LHCN-M2 (cell line): Measurements from ENCODE around the gene QRICH1. TPM values are rescaled to one million over a fixed set of nuclear protein-coding genes. Genes with fewer than 3 reads are reported as not detected.

Experiments used
- DNase-seq: peaks from one replicate; pipeline ENCODE4 v3.0.0-alpha.2; 2012; ENCODE audit warnings: low read depth
- total RNA-seq: library from RNA; depleted of rRNA; stranded (reverse); fragments of >200 nt; gene quantifications from 2 replicates; pipeline ENCODE4 v1.2.3, GENCODE V29; 2014

QRICH1 gene
- total RNA-seq, 1 experiment from 2014 or later: 83.8 TPM

DNA sequence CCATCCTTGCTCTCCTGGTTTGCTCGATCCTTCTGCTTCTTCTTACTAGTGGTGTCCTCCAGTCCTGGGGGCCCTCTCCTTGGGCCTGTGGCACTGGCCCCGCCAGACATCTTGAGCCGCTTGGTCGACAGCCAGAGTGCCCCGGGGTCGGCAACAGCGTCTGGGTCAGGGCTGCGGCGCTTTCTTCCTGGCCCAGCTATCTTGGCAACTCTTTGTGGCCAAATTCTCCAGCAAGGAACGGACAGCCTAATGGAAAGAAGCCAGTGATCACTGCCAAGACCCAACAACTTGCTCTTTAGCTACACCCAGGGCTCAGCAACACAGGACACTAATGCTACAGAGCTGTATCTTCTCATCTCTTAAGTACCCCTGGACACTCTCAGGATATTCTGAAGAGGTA is 25.2 kb upstream of the QRICH1 start:
- no peak for DNase-seq

DNA sequence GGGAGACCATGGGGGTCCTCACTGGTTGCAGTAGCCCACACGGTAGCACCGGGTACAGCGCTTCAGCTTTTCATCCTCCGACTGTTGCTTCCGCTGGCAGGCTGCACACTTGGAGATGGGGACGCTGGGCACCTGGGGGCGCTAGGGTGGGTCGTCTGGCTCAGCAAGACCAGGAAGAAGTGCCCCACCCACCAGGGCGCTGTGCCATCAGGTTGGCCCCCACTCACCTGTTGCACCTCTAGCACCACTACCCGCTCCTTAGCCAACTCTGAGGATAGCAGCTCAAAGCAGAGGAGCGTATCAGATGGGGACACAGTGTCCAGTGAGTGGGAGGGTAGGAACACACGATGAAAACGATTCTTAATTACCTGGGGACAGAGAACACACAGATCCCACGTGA is 18.4 kb upstream of the QRICH1 start:
- no peak for DNase-seq

DNA sequence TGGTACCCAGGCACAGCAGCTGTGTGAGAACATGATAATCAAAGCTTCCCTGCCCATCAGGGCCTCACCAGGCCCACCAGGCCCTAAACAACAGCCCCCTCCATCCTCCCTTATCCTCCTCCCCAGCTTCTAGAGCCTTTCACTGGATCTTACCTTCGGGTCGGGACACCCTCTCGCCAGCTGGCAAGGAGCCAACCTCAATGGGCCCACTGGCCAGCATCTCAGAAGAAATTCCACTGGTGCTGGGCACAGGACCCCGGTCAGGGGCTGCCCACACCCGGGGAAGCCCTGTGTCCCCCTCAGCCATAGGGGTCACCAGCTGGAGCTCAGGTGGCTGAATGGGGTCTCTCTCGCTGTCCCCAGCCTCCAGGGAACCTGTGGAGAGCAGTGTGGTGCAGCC is 17.5 kb upstream of the QRICH1 start:
- no peak for DNase-seq

DNA sequence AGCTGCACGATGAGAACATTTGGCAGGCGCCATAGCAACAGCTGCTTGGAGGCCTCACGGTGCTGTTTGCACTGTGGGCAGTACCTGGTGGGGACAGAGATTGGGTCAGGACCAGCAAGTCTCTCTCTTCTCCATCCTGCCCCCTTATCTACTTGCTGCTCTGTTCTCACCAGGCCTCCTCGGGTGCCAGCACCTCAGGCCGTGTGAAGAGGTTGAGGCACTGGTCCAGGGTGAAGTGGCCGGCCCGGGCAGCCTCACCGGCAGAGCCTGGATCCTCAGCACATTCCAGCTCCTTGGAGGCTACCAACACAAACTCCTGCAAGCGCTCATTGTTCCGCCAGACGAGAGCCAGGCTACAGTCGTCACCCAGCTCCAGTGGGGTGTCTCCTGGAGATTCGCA is 16.9 kb upstream of the QRICH1 start:
- no peak for DNase-seq

DNA sequence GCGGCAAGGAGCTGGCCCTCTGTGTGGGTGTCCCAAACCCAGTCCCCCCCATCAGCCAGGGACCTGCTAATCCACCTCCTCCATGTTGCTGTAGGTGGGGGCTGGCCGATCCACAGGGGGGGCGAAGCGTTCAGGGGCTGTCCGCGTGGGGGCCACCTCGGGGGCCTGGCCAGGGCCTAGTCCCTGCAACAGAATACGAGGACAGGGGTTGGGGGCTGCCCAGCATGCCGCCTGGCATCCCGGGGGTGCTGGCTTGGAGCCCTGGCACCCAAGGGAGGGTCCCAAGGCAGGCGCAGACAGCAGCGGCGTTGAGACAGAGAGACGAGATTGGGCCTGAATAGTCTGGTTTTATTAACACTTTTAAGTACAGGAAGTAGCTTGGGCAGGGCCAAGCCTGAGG is 14.5 kb upstream of the QRICH1 start:
- no peak for DNase-seq

DNA sequence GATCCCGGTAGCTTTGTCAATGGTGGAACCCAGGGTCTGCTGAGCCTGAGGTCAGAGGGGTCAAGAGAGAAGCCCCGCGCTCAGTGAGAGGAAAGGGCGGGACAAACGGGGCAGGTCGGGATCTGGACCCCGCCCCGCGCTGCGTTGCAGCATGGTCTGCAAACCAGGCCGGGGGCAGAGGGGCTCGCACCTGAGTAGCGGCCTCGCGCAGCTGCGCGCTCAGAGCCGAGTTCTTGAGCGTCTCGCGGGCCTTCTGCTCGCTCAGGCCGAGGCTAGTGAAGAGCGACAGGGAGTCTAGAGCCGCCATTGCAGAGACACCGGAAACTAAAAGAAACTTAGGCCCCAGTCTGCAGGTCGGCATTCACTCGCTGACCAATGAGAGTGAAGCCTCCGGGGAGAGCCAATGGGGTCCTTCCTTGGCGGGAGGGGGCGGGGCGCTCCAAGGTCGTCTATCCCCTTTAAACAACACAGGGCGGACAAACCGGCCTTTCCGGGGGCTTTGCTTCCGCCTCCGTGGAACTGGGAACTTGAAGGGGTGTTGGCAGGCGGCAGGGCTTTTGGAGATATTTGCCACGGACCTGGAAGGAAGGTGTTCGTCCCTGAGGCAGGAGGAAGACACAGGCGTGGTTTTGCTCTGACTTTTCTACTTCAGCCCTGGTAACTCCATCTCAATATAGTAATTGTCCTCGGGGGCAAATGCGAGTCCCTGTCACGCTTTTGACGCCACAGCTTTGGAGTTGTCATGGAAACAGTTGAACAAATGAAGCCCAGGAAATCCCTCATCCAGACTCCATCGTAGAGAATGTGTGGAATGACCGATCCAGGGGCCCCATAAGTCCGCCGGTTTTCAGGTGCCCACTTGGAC is 10.8 kb upstream of the QRICH1 start, which contains the start of gene QARS1:
TSS of gene QARS1 (minus strand) at position 331 of the 865 bp plus-strand sequence. CDS start at position 307, 24 bp downstream.
- peak; percentile 91 for DNase-seq

DNA sequence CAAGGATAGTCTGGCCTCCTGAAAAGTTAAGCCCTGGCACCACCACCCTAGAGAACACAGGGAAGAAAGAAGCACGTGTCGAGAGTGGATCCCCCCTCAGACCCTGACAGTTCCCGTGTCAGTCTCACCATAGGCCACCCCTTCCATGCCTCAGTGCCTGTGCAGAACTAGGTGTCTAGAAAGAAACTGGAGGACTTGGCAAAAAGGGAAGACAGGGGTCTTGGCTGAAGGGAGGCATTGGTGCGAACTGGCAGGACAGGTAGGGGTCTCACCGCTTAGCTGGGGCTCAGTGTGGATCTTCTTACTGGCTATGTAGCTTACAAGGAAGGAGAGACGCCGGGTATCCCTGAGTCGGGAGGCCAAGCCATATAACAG is 10.2 kb upstream of the QRICH1 start:
- DNase-seq: no peak

DNA sequence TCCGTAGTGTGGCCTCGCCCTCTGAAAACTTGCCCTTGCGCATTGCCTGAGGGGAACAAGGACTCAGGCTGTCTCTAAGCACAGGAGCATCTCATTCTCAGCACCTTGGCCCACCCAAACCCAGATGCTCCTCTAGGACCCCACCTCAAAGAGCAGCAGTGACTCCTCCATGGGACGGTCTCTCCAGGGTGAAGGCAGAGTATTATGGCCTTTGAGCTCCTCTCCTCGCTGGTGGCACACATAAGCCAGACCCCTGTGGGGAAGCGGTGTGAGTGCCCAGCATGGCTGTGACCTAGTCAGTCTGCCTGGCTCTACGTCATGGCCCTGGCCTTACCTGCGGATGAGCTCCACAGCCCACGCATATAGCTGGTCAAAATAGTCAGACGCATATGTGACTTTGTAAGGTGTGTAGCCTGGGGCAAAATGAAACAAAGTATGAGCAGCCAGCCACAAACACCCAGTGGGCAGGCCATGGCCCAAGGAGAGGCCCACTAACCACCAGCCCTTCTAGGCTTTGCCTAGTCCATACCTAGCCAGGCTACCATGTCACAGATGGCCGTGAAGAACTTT is 6.3 kb upstream of the QRICH1 start:
- DNase-seq: no peak

DNA sequence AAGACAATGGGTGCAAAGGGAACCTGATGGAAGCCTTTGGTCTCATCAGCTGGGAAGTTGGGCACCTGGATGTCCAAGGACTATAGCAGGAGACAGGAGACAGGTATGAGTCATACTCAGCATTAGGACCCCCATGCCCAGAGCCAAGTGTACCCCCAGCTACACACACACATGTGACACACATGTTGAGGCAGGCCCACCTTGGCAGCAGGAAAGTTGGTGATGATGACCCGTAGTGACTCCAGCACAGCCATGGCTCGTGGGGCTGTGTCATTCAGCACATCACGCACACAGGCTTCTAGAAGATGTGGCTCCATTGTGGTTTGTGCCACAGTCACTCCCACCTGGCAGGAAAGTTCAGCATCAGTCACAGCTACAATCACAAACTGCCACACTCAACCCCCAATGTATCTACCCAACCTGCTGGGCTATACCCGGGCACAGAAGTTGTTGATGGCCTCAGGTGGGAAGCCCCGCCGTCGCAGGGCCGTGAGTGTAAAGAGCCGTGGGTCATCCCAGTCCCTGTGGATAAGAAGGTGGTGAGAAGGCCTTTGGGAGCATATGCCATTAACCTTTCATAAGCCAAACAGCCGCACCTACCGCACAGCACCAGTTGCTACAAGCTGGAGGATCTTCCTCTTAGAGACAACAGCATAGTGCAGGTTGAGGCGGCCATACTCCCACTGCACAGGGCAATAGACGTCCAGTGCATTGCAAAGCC is 5.2 kb upstream of the QRICH1 start:
- no peak for DNase-seq

DNA sequence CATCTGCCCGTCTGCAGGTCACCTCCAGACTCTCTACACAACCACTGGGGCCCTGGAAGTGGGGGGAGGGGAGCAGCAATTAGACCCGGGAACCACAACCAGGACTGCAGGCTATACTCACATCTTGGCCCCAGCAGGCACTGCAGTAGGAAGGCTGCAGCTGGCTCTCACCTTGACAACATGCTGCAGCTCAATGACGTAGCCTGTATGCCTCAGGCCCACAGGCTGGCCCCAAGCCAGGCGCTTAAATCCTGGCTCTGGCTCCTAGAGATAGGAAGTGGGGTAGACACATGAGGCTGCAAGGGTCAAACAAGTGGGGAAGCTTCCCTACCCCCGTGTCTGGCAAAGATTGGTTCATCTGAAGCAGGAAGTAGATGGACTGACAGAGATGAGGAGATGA is 4.6 kb upstream of the QRICH1 start:
- DNase-seq: no peak

DNA sequence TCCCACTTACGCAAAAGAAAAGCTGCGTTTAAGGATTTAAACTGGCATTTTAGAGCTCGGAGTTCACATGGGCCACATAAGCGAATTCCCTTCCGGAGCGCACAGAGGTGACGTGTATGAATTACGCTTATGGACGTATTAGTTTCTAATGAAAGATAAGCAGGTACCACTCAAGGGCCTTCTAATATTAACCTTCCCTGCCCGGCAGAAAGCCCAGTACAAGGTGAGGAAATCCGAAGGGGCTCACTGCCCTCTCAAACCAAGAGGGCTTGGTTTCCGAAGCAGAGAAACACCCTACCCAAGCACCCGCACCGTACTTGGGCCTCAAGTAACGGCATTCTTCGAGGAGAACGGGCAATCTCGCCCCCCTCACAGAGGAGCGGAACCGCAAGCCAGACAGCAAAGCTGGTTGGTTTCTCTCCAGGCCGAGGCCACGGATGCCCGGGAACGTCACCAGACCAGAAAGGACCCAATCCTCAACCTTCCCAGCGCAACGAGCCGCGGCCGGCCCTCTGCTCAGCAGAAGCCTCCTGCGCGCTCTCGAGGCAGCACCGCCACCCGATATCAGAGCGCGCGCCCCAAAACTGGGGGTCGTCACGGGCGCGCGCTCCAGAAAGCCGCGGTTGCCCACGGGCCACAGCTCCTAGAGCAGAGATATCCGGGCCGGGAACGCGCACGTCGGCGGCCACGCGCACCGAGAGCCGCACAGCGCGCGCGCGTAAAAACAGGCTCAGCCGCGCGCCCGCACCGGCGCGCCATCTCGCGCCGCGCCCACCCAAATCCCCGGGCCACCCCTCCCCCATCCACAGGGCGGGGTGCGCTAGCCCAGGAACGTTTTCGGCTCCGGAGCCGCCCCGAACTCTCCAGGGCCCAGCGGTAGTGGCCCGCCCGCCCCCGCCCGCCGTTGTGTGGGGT is 676 bp downstream of the QRICH1 start:
- peak; percentile 77 for DNase-seq

DNA sequence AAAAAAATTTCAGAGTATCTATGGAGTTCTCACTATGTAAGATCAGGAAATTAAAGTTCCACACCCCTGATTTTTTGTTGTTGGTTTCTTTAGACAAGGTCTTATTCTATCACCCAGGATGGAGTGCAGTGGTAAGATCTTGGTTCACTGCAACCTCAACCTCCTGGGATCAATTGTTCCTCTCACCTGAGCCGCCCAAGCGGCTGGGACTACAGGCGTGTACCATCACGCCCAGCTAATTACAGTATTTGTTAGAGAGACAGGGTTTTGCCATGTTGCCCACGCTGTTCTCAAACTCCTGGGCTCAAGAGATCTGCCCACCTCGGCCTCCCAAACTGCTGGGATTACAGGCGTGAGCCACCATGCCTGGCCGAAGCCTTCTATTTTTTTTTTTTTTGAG is 12.4 kb downstream of the QRICH1 start:
- DNase-seq: no peak

DNA sequence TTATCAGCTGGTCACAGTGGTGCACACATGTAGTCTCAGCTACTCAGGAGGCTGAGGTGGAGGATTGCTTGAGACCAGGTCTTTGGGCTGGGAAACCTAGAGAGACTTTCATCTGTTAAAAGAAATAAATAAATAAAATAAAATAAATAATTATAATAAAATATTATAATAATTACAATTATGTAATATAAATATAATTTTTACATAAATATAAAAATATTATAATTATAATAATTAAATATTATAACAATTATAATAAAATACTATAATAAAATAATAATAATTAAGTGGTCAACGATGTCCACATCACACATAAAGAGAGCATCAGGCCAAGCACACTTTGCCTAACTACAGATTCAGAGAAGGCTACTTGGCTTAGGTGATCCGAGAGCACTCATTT is 14.6 kb downstream of the QRICH1 start:
- DNase-seq: no peak

DNA sequence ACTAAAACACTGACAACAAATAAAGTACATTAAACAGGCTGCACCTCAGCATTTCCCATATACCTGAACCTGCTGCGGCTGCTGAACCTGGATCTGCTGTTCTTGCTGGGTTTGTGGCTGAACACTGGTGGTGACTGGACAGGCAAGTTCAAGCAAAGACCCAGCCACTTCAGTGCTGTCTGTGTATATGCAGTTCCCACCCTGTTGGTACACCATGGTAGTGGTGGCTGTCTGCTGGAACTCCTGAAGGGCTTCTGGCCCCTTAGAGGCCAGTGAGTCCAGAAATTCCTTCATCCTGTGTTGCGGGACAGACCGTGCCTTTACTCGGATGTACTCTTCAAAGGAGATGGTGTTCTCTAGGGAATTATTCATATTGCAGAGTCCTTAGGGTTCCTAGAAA is 17.2 kb downstream of the QRICH1 start:
- DNase-seq: no peak

DNA sequence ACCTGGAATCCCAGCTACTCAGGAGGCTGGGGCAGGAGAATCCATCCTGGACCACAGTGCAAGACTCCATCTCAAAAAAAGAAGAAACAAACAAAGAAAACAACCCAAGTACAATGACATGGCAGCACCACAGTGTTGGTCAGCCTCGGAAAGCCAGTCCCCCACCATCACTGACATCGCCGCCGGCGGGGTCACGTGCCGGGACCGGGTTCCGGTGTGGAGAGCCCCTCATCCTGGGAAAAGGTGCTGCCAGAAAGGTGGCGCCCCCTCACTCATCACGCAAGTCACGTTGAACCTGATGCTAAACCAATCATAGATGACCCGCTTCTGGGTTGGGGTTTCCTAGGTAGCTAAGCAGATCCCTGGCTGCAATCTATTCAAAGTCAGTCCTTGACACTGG is 17.8 kb downstream of the QRICH1 start:
- no peak for DNase-seq

DNA sequence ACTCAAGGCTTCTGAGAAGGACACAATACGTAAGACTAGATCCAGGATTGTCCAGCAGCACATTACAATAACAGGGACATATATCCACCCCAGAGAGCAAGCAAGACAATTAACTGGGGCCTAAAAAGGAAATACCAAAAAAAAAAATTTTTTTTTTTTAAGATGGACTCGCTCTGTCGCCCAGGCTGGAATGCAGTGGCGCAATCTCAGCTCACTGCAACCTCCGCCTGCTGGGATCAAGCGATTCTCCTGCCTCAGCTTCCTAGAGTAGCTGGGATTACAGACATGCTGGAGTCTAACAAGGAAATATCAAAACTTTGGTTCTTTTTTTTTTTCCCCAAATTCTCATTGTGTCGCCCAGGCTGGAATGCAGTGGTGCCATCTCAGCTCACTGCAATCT is 35.9 kb downstream of the QRICH1 start:
- DNase-seq: no peak

DNA sequence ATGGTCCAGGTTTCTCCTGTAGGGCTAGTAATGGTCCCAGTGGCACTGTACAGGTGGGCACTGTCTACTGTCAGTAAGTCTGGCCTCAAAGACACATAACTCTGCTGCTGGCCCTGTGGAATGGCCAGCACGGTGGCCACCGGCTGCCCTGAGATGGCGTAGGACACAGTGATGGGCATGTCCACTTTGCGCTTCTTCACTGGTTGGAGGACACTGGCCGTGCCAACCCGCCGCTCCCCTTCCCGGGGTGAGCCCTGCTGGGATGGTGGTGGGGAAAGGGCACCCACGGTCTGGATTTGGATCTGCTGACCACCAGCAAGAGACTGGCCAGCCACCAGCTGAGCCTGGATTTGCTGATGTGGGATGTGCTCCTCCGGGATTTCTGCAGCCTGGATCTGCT is 36.6 kb downstream of the QRICH1 start:
- no peak for DNase-seq

DNA sequence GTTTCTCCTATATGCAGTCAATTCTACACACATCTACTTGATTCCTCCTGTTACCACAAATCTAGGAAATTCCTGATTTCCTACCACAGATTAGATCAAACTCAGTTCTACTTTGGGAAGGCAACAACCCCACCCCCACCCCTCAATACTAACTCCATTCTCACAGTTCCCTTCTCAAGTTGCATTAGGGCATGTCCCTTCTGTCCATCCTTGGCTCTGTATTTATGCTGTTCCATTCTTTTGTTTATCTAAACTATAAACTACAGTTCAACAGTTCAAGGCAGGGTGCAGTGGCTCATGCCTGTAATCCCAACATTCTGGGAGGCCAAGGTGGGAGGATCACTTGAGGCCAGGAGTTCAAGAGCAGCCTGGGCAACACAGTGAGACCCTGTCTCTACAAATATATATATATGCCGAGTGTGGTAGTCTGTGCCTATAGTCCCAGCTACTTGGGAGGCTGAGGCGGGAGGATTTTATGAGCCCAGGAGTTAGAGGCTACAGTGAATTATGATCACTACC is 39.5 kb downstream of the QRICH1 start:
- no peak for DNase-seq

DNA sequence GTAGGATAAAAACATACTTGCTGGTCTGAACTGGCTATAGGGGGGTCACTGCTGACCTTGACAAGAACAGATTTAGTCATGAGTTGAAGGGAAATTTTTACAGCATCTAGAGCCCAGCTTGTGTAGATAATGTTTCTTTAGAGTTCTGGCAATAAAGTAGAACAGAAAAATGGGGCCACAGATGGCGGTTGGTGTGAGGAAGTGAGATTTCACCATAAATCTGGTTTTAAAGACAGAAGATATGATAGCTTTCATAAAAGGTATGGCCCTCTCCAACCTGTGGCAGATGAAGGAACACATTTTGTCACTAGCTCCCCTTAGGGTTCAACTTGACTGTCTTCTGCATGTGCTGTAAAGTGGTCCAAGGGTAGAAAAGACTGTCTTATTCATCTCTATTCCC is 40.3 kb downstream of the QRICH1 start:
- DNase-seq: no peak

DNA sequence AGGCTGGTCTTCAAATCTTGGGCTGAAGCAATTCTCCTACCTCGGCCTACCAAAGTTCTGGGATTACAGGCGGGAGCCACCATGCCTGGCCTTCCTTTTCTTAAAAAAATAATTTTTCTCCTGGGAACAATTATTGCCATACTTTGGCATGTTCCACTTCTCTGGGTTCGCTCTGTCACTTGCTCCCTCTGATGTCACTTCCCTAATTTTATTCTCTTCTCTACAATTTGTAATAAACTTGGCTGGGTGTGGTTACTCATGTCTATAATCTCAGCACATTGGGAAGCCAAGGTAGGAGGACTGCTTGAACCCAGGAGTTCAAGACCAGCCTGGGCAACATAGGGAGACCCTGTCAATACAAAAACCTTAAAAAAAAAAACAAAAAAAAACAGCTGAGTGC is 58.6 kb downstream of the QRICH1 start:
- no peak for DNase-seq

DNA sequence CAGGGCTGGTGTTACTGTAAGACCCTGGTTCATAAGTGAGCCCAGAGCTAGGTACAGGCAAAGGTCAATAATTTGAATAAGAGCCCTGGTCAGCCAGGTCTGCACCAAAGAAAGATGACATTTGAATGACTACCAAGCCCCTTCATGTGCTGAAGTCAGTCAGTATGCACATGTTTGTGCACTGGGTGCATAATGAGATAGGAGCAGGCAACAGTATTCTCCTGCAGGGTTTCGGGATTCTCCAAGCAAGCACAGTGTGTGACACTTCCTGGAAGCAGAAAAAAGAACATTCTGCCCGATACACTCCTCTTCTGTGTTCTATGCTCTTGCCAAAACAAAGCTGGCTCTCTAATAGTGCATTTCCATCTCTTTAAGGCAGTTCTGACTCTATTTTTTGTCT is 59.2 kb downstream of the QRICH1 start:
- DNase-seq: no peak
